Upper lobe of left lung (tissue), 4 donors: ENCODE measurements around the gene CSRP1.

Source experiments
- CTCF ChIP-seq, 6 experiments: fragments of 450-650 bp in 4 of 6; fragments of 200-600 bp in 2 of 6; sonication (generic) in 2 of 6; IDR thresholded peaks; one replicate each; pipeline ENCODE4 v1.5.1; 2016 to 2019; ENCODE audit warnings: antibody characterized with exemption in 6 of 6
- POLR2A ChIP-seq, 4 donors: fragments of 450-650 bp; IDR thresholded peaks; one replicate each; pipeline ENCODE4 v1.5.1; 2016 to 2017; ENCODE audit warnings: antibody characterized with exemption in 4 of 4, mild to moderate bottlenecking in 2 of 4
- POLR2AphosphoS5 ChIP-seq, 2 donors: sonication (generic); formaldehyde crosslinking; IDR thresholded peaks; one replicate each; pipeline ENCODE4 v1.5.1; 2017; ENCODE audit warnings: antibody characterized with exemption in 2 of 2

- TF ChIP-seq POLR2AphosphoS5 (IDR thresholded peaks at IDR 0.05) (no peak), POLR2A (IDR thresholded peaks at IDR 0.05) (no peak), CTCF (IDR thresholded peaks at IDR 0.05) (no peak)
Observed at GRCh38 chr1:201513498-201514243, 6.7 kb upstream of the CSRP1 start.
